ENCODE data around the gene SMIM11.

Gene SMIM11

GRCh38 chr21:34342476-34342875 lies 32.8 kb upstream of the SMIM11 start:
- H3K9me3 ChIP-seq (ENCODE audit: control insufficient read depth, insufficient read depth, low read length) = no peaks in the 10 kb centered on the region
- no peaks in the 10 kb centered on the region for H3K36me3 ChIP-seq (ENCODE audit: control insufficient read depth, insufficient read depth, low read length)
- H3K9ac ChIP-seq (ENCODE audit: low read depth, low read length) = no peak overlapping the region
- no peak overlapping the region for H3K27ac ChIP-seq (ENCODE audit: low read depth, low read length)
- no peaks in the 10 kb centered on the region for H3K4me1 ChIP-seq (ENCODE audit: control insufficient read depth, insufficient read depth, low read length)
- H3K4me3 ChIP-seq (ENCODE audit: low read depth, low read length) = no peak overlapping the region
- no peaks in the 10 kb centered on the region for H3K27me3 ChIP-seq (ENCODE audit: control insufficient read depth, insufficient read depth, low read length)

- Histone ChIP-seq H3K4me1 (ENCODE audit: control insufficient read depth, insufficient read depth, low read length) (no peaks in the 10 kb centered on the region), H3K27me3 (ENCODE audit: control insufficient read depth, insufficient read depth, low read length) (no peaks in the 10 kb centered on the region), H3K9me3 (ENCODE audit: control insufficient read depth, insufficient read depth, low read length) (no peaks in the 10 kb centered on the region), H3K36me3 (ENCODE audit: control insufficient read depth, insufficient read depth, low read length) (no peaks in the 10 kb centered on the region), H3K27ac (ENCODE audit: low read depth, low read length) (no peak overlapping the region), H3K9ac (ENCODE audit: low read depth, low read length) (no peak overlapping the region), H3K4me3 (ENCODE audit: low read depth, low read length) (no peak overlapping the region)
Measured at GRCh38 chr21:34343347-34343746, 32.0 kb upstream of the SMIM11 start.

GRCh38 chr21:34343838-34344381 lies 31.4 kb upstream of the SMIM11 start:
- H3K27ac ChIP-seq (ENCODE audit: low read depth, low read length) = no peak overlapping the region
- H3K4me3 ChIP-seq (ENCODE audit: low read depth, low read length) = no peak overlapping the region
- no peaks in the 10 kb centered on the region for H3K36me3 ChIP-seq (ENCODE audit: control insufficient read depth, insufficient read depth, low read length)
- H3K9me3 ChIP-seq (ENCODE audit: control insufficient read depth, insufficient read depth, low read length) = no peaks in the 10 kb centered on the region
- H3K27me3 ChIP-seq (ENCODE audit: control insufficient read depth, insufficient read depth, low read length) = no peaks in the 10 kb centered on the region
- no peaks in the 10 kb centered on the region for H3K4me1 ChIP-seq (ENCODE audit: control insufficient read depth, insufficient read depth, low read length)
- H3K9ac ChIP-seq (ENCODE audit: low read depth, low read length) = no peak overlapping the region

GRCh38 chr21:34344584-34344983 lies 30.7 kb upstream of the SMIM11 start:
- Histone ChIP-seq H3K4me3 (ENCODE audit: low read depth, low read length) (no peak overlapping the region), H3K9ac (ENCODE audit: low read depth, low read length) (no peak overlapping the region), H3K36me3 (ENCODE audit: control insufficient read depth, insufficient read depth, low read length) (no peaks in the 10 kb centered on the region), H3K27me3 (ENCODE audit: control insufficient read depth, insufficient read depth, low read length) (no peaks in the 10 kb centered on the region), H3K9me3 (ENCODE audit: control insufficient read depth, insufficient read depth, low read length) (no peaks in the 10 kb centered on the region), H3K4me1 (ENCODE audit: control insufficient read depth, insufficient read depth, low read length) (no peaks in the 10 kb centered on the region), H3K27ac (ENCODE audit: low read depth, low read length) (no peak overlapping the region)

- Histone ChIP-seq H3K4me3 (ENCODE audit: low read depth, low read length) (no peak overlapping the region), H3K9ac (ENCODE audit: low read depth, low read length) (no peak overlapping the region), H3K9me3 (ENCODE audit: control insufficient read depth, insufficient read depth, low read length) (no peaks in the 10 kb centered on the region), H3K4me1 (ENCODE audit: control insufficient read depth, insufficient read depth, low read length) (no peaks in the 10 kb centered on the region), H3K27me3 (ENCODE audit: control insufficient read depth, insufficient read depth, low read length) (no peaks in the 10 kb centered on the region), H3K27ac (ENCODE audit: low read depth, low read length) (no peak overlapping the region), H3K36me3 (ENCODE audit: control insufficient read depth, insufficient read depth, low read length) (no peaks in the 10 kb centered on the region)
Measured at GRCh38 chr21:34345091-34345871, 30.0 kb upstream of the SMIM11 start.

- Histone ChIP-seq H3K9me3 (ENCODE audit: control insufficient read depth, insufficient read depth, low read length) (no peaks in the 10 kb centered on the region), H3K9ac (ENCODE audit: low read depth, low read length) (no peak overlapping the region), H3K27ac (ENCODE audit: low read depth, low read length) (no peak overlapping the region), H3K4me3 (ENCODE audit: low read depth, low read length) (no peak overlapping the region), H3K27me3 (ENCODE audit: control insufficient read depth, insufficient read depth, low read length) (no peaks in the 10 kb centered on the region), H3K36me3 (ENCODE audit: control insufficient read depth, insufficient read depth, low read length) (no peaks in the 10 kb centered on the region), H3K4me1 (ENCODE audit: control insufficient read depth, insufficient read depth, low read length) (no peaks in the 10 kb centered on the region)
Measured at GRCh38 chr21:34345892-34346291, 29.4 kb upstream of the SMIM11 start.

- Histone ChIP-seq H3K9ac (ENCODE audit: low read depth, low read length) (no peak overlapping the region), H3K36me3 (ENCODE audit: control insufficient read depth, insufficient read depth, low read length) (no peaks in the 10 kb centered on the region), H3K27me3 (ENCODE audit: control insufficient read depth, insufficient read depth, low read length) (no peaks in the 10 kb centered on the region), H3K4me3 (ENCODE audit: low read depth, low read length) (no peak overlapping the region), H3K4me1 (ENCODE audit: control insufficient read depth, insufficient read depth, low read length) (no peaks in the 10 kb centered on the region), H3K9me3 (ENCODE audit: control insufficient read depth, insufficient read depth, low read length) (no peaks in the 10 kb centered on the region), H3K27ac (ENCODE audit: low read depth, low read length) (no peak overlapping the region)
Measured at GRCh38 chr21:34348890-34349519, 26.3 kb upstream of the SMIM11 start.

GRCh38 chr21:34351786-34352241 lies 23.5 kb upstream of the SMIM11 start:
- Histone ChIP-seq H3K9me3 (ENCODE audit: control insufficient read depth, insufficient read depth, low read length) (no peaks in the 10 kb centered on the region), H3K27ac (ENCODE audit: low read depth, low read length) (no peak overlapping the region), H3K36me3 (ENCODE audit: control insufficient read depth, insufficient read depth, low read length) (no peaks in the 10 kb centered on the region), H3K4me3 (ENCODE audit: low read depth, low read length) (no peak overlapping the region), H3K4me1 (ENCODE audit: control insufficient read depth, insufficient read depth, low read length) (no peaks in the 10 kb centered on the region), H3K27me3 (ENCODE audit: control insufficient read depth, insufficient read depth, low read length) (no peaks in the 10 kb centered on the region), H3K9ac (ENCODE audit: low read depth, low read length) (no peak overlapping the region)

- Histone ChIP-seq H3K27me3 (ENCODE audit: control insufficient read depth, insufficient read depth, low read length) (no peaks in the 10 kb centered on the region), H3K4me3 (ENCODE audit: low read depth, low read length) (no peak overlapping the region), H3K9ac (ENCODE audit: low read depth, low read length) (no peak overlapping the region), H3K9me3 (ENCODE audit: control insufficient read depth, insufficient read depth, low read length) (no peaks in the 10 kb centered on the region), H3K27ac (ENCODE audit: low read depth, low read length) (no peak overlapping the region), H3K4me1 (ENCODE audit: control insufficient read depth, insufficient read depth, low read length) (no peaks in the 10 kb centered on the region), H3K36me3 (ENCODE audit: control insufficient read depth, insufficient read depth, low read length) (no peaks in the 10 kb centered on the region)
Measured at GRCh38 chr21:34352556-34352955, 22.8 kb upstream of the SMIM11 start.

GRCh38 chr21:34353182-34353581 lies 22.1 kb upstream of the SMIM11 start:
- no peak overlapping the region for H3K4me3 ChIP-seq (ENCODE audit: low read depth, low read length)
- no peaks in the 10 kb centered on the region for H3K27me3 ChIP-seq (ENCODE audit: control insufficient read depth, insufficient read depth, low read length)
- no peaks in the 10 kb centered on the region for H3K4me1 ChIP-seq (ENCODE audit: control insufficient read depth, insufficient read depth, low read length)
- H3K9me3 ChIP-seq (ENCODE audit: control insufficient read depth, insufficient read depth, low read length) = no peaks in the 10 kb centered on the region
- no peak overlapping the region for H3K27ac ChIP-seq (ENCODE audit: low read depth, low read length)
- H3K9ac ChIP-seq (ENCODE audit: low read depth, low read length) = no peak overlapping the region
- no peaks in the 10 kb centered on the region for H3K36me3 ChIP-seq (ENCODE audit: control insufficient read depth, insufficient read depth, low read length)

GRCh38 chr21:34354836-34355235 lies 20.5 kb upstream of the SMIM11 start:
- no peak overlapping the region for H3K9ac ChIP-seq (ENCODE audit: low read depth, low read length)
- H3K27me3 ChIP-seq (ENCODE audit: control insufficient read depth, insufficient read depth, low read length) = no peaks in the 10 kb centered on the region
- no peaks in the 10 kb centered on the region for H3K36me3 ChIP-seq (ENCODE audit: control insufficient read depth, insufficient read depth, low read length)
- H3K9me3 ChIP-seq (ENCODE audit: control insufficient read depth, insufficient read depth, low read length) = no peaks in the 10 kb centered on the region
- H3K4me1 ChIP-seq (ENCODE audit: control insufficient read depth, insufficient read depth, low read length) = no peaks in the 10 kb centered on the region
- no peak overlapping the region for H3K27ac ChIP-seq (ENCODE audit: low read depth, low read length)
- no peak overlapping the region for H3K4me3 ChIP-seq (ENCODE audit: low read depth, low read length)

Measured in HUES48 (cell line).